IMR-90 (cell line): ENCODE results near the gene PLXNA4. TPM values are rescaled to one million over a fixed set of nuclear protein-coding genes. Genes with fewer than 3 reads are reported as not detected.

Experiments
- ATAC-seq: fragments of 200-7000 bp; cut with Tn5 transposase; 2 replicates; pipeline ENCODE4 v1.9.1; 2020; ENCODE audit warnings: low read depth, mild to moderate bottlenecking, moderate library complexity
- BruUV-seq: library from RNA; stranded (reverse); fragments of 400-500 nt; replicated peaks from 2 replicates; lab custom pipeline; 2021; lab: Mats Ljungman, UMichigan
- CTCF ChIA-PET: fragments of 300-600 bp; formaldehyde crosslinking; extraction: SDS; loops from one replicate; lab custom pipeline; 2021; ENCODE audit warnings: antibody characterized with exemption; lab: Yijun Ruan, JAX
- POLR2A ChIA-PET: fragments of 300-600 bp; sonication (Branson Sonifier 250); formaldehyde crosslinking; loops from one replicate; lab custom pipeline; 2022; ENCODE audit warnings: antibody characterized with exemption; ENCODE audit not compliant: unreplicated experiment; lab: Charles Lee
- DNase-seq: peaks from one replicate; pipeline ENCODE4 v3.0.0; 2013
- H2AFZ ChIP-seq: replicated peaks from 2 replicates; pipeline ENCODE3; 2013; ENCODE audit warnings: low read length, mild to moderate bottlenecking; ENCODE audit not compliant: poor library complexity
- H2AK5ac ChIP-seq: 2 replicates; pipeline ENCODE4 v1.6.1; 2013; ENCODE audit warnings: low read depth, low read length, inconsistent platforms
- H2AK9ac ChIP-seq: replicated peaks from 2 replicates; pipeline ENCODE3; 2013; ENCODE audit warnings: mild to moderate bottlenecking, low read depth, low read length, moderate library complexity; ENCODE audit not compliant: poor library complexity
- H2BK120ac ChIP-seq: 2 replicates; pipeline ENCODE4 v1.6.1; 2013; ENCODE audit warnings: low read depth, low read length, inconsistent platforms
- H2BK15ac ChIP-seq: 3 replicates; pipeline ENCODE4 v1.6.1; 2013; ENCODE audit warnings: low read depth, low read length, inconsistent platforms
- H2BK20ac ChIP-seq: 2 replicates; pipeline ENCODE4 v1.6.1; 2013; ENCODE audit warnings: low read depth, mild to moderate bottlenecking, inconsistent platforms, low read length, moderate library complexity
- H2BK5ac ChIP-seq: 2 replicates; pipeline ENCODE4 v1.6.1; 2013; ENCODE audit warnings: mild to moderate bottlenecking, low read depth, low read length, inconsistent platforms; ENCODE audit not compliant: poor library complexity, severe bottlenecking
- H3K14ac ChIP-seq: replicated peaks from 2 replicates; pipeline ENCODE4 v1.6.1; 2013; ENCODE audit warnings: low read depth, low read length, inconsistent platforms
- H3K18ac ChIP-seq: 2 replicates; pipeline ENCODE4 v1.6.1; 2013; ENCODE audit warnings: low read depth, low read length, control low read depth
- H3K23ac ChIP-seq: 2 replicates; pipeline ENCODE4 v1.6.1; 2013; ENCODE audit warnings: low read depth, low read length, inconsistent platforms
- H3K27ac ChIP-seq: 2 replicates; pipeline ENCODE4 v1.5.1; 2013; ENCODE audit warnings: mild to moderate bottlenecking, control low read depth, low read length; ENCODE audit not compliant: insufficient read depth
- H3K27me3 ChIP-seq: 2 replicates; pipeline ENCODE4 v1.6.1; 2013; ENCODE audit warnings: low read length; ENCODE audit not compliant: control insufficient read depth, insufficient read depth
- H3K36me3 ChIP-seq: 2 replicates; pipeline ENCODE4 v1.6.1; 2013; ENCODE audit warnings: low read length, mixed read lengths; ENCODE audit not compliant: control insufficient read depth, insufficient read depth
- H3K4ac ChIP-seq: 2 replicates; pipeline ENCODE4 v1.6.1; 2013; ENCODE audit warnings: low read depth, low read length, inconsistent platforms
- H3K4me1 ChIP-seq: 2 replicates; pipeline ENCODE4 v1.6.1; 2013; ENCODE audit warnings: low read length, mixed read lengths; ENCODE audit not compliant: control insufficient read depth, insufficient read depth
- H3K4me2 ChIP-seq: 2 replicates; pipeline ENCODE4 v1.6.1; 2013; ENCODE audit warnings: low read depth, mild to moderate bottlenecking, control low read depth, low read length, moderate library complexity
- H3K4me3 ChIP-seq: 2 replicates; pipeline ENCODE4 v1.5.1; 2013; ENCODE audit warnings: low read depth, mild to moderate bottlenecking, control low read depth, low read length, moderate library complexity; ENCODE audit not compliant: insufficient read depth
- H3K56ac ChIP-seq: 2 replicates; pipeline ENCODE4 v1.6.1; 2013; ENCODE audit warnings: low read length, inconsistent platforms; ENCODE audit not compliant: insufficient read depth; ENCODE audit errors: extremely low read depth
- H3K79me1 ChIP-seq, 2 experiments: 2 replicates each; pipeline ENCODE4 v1.6.1; 2013; ENCODE audit warnings: low read length in 2 of 2, inconsistent platforms in 1 of 2, low read depth in 1 of 2
- H3K9ac ChIP-seq: 2 replicates; pipeline ENCODE4 v1.6.1; 2013; ENCODE audit warnings: low read depth, low read length, control low read depth
- H3K9me1 ChIP-seq: 2 replicates; pipeline ENCODE4 v1.6.1; 2013; ENCODE audit warnings: low read length, inconsistent platforms; ENCODE audit not compliant: insufficient read depth
- H3K9me3 ChIP-seq: 2 replicates; pipeline ENCODE4 v1.6.1; 2013; ENCODE audit warnings: low read length; ENCODE audit not compliant: control insufficient read depth, insufficient read depth
- H4K20me1 ChIP-seq: 2 replicates; pipeline ENCODE4 v1.6.1; 2013; ENCODE audit warnings: low read length, inconsistent platforms; ENCODE audit not compliant: insufficient read depth
- H4K5ac ChIP-seq: 2 replicates; pipeline ENCODE4 v1.6.1; 2013; ENCODE audit warnings: mild to moderate bottlenecking, low read depth, low read length, control low read depth
- H4K8ac ChIP-seq, 2 experiments: 2 replicates each; pipeline ENCODE4 v1.6.1; 2013; ENCODE audit warnings: low read depth in 2 of 2, low read length in 2 of 2, control low read depth in 1 of 2, inconsistent platforms in 1 of 2
- H4K91ac ChIP-seq: 2 replicates; pipeline ENCODE4 v1.6.1; 2013; ENCODE audit warnings: low read depth, low read length, inconsistent platforms; ENCODE audit not compliant: insufficient read depth
- BHLHE40 ChIP-seq: fragments of 150-350 bp; IDR thresholded peaks from 2 replicates; pipeline ENCODE4 v1.6.1; 2016; ENCODE audit warnings: mild to moderate bottlenecking, low read depth, low read length
- CEBPB ChIP-seq: IDR thresholded peaks from 2 replicates; pipeline ENCODE4 v1.6.1; 2012; ENCODE audit warnings: low read depth, low read length, improper control_type of control experiment
- CHD1 ChIP-seq: IDR thresholded peaks from 2 replicates; pipeline ENCODE4 v1.6.1; 2012; ENCODE audit warnings: low read depth, low read length, improper control_type of control experiment
- FOS ChIP-seq: fragments of 150-350 bp; IDR thresholded peaks from 2 replicates; pipeline ENCODE4 v1.6.1; 2016; ENCODE audit warnings: low read depth, low read length
- MAFK ChIP-seq: IDR thresholded peaks from 2 replicates; pipeline ENCODE4 v1.6.1; 2012; ENCODE audit warnings: low read depth, low read length, improper control_type of control experiment
- MAZ ChIP-seq: IDR thresholded peaks from 2 replicates; pipeline ENCODE4 v1.6.1; 2012; ENCODE audit warnings: low read depth, mild to moderate bottlenecking, low read length, improper control_type of control experiment, moderate library complexity, borderline replicate concordance
- MXI1 ChIP-seq: IDR thresholded peaks from 2 replicates; pipeline ENCODE4 v1.6.1; 2012; ENCODE audit warnings: low read depth, mild to moderate bottlenecking, low read length, moderate library complexity, borderline replicate concordance
- NFE2L2 ChIP-seq: fragments of 150-350 bp; IDR thresholded peaks from 2 replicates; pipeline ENCODE4 v1.6.1; 2016; ENCODE audit warnings: low read depth, mild to moderate bottlenecking, low read length
- POLR2A ChIP-seq: IDR thresholded peaks from 2 replicates; pipeline ENCODE4 v1.6.1; 2012; ENCODE audit warnings: mild to moderate bottlenecking, low read depth, low read length
- RAD21 ChIP-seq: IDR thresholded peaks from 2 replicates; pipeline ENCODE4 v1.6.1; 2012; ENCODE audit warnings: low read length, improper control_type of control experiment
- RCOR1 ChIP-seq: IDR thresholded peaks from 2 replicates; pipeline ENCODE4 v1.6.1; 2012; ENCODE audit warnings: mild to moderate bottlenecking, low read length, improper control_type of control experiment; ENCODE audit not compliant: insufficient replicate concordance
- RFX5 ChIP-seq: IDR thresholded peaks from 2 replicates; pipeline ENCODE4 v1.8.0; 2012; ENCODE audit warnings: low read depth, mild to moderate bottlenecking, low read length, moderate library complexity
- SMC3 ChIP-seq: fragments of 150-350 bp; IDR thresholded peaks from 2 replicates; pipeline ENCODE4 v1.6.1; 2016; ENCODE audit warnings: low read depth, mild to moderate bottlenecking, antibody characterized with exemption, low read length, moderate library complexity
- WGBS, 2 experiments: methylation state at CpG; one replicate each; pipeline versions ENCODE4 v1.1.5 to v1.1.7; 2013; ENCODE audit warnings: missing lambda C conversion rate in 2 of 2; ENCODE audit not compliant: insufficient read length in 1 of 2; ENCODE audit errors: extremely low coverage in 2 of 2; 5-methylcytosine and 5-hydroxymethylcytosine counted together
- dilution Hi-C: fragments of 300-500 bp; cut with HindIII; formaldehyde crosslinking; loops from one replicate; pipeline ENCODE4 v1.14.3; 2018; ENCODE audit warnings: low sequenced_read_pairs; ENCODE audit not compliant: unreplicated experiment
- in situ Hi-C: fragments of 300-500 bp; cut with MboI; formaldehyde crosslinking; loops from 3 replicates; pipeline ENCODE4 v1.14.3; 2019; ENCODE audit warnings: low sequenced_read_pairs, inconsistent platforms, mixed read lengths
- intact Hi-C: fragments of 100-400 bp; cut with micrococcal nuclease; formaldehyde crosslinking; loops from 2 replicates; pipeline ENCODE4 v1.10.0; 2022
- polyA plus RNA-seq, 3 experiments: library from polyadenylated mRNA; depleted of rRNA; stranded (reverse); fragments of >200 nt; gene quantifications; 2 replicates each; pipeline ENCODE4 v1.2.3, GENCODE V29; 2012; ENCODE audit warnings: low replicate concordance in 1 of 3
- total RNA-seq: library from RNA; depleted of rRNA; stranded (reverse); fragments of >200 nt; gene quantifications from 2 replicates; pipeline ENCODE4 v1.2.3, GENCODE V29; 2012
- TF ChIP-seq, protein P1 (sequence below): conservative IDR thresholded peaks from 2 replicates; pipeline ENCODE4 v1.5.1; 2012; ENCODE audit warnings: mild to moderate bottlenecking, low read depth, low read length, improper control_type of control experiment
- TF ChIP-seq, protein P2 (sequence below): fragments of 150-350 bp; IDR thresholded peaks from 2 replicates; pipeline ENCODE4 v1.6.1; 2016; ENCODE audit warnings: low read depth, mild to moderate bottlenecking, low read length, moderate library complexity, borderline replicate concordance
- TF ChIP-seq, protein P3 (sequence below): fragments of 150-350 bp; IDR thresholded peaks from 2 replicates; pipeline ENCODE4 v1.6.1; 2017; ENCODE audit warnings: mild to moderate bottlenecking, antibody characterized with exemption, low read length, low read depth

The PLXNA4 gene
- total and polyA plus RNA-seq, 2 of the 4 experiments (the other 2 are of a cell fraction): under 0.01 TPM

DNA sequence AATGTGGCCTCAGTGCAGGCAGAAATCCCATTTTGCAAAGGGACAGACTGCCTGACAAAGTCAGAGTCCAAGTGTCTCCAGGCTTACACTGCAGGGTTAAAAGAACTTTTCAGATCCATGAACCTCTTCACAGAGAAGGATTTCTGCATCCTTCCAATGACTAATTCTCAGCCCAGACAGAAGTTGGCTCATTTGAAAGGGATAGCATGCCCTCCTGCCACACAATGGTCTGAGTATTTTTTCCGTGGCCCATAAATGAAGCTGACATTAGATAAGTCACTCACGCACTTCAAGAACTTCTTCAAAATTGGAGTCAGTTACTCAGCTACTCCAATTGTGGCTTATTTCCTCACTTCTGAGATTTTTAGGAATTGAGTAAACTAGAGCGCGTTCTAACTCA lies 170.2 kb downstream of the PLXNA4 start:
- Histone ChIP-seq H4K91ac (no peak overlapping the region), H2AK9ac (no peak overlapping the region), H3K27me3 (no peaks in the 10 kb centered on the region), H3K27ac (no peak overlapping the region), H3K9me1 (no peaks in the 10 kb centered on the region), H3K4me3 (no peak overlapping the region), H3K9ac (no peak overlapping the region), H3K23ac (no peak overlapping the region), H2BK120ac (no peak overlapping the region), H4K5ac (no peak overlapping the region), H3K18ac (no peak overlapping the region), H2BK5ac (no peak overlapping the region), H3K56ac (no peak overlapping the region), H3K4ac (no peak overlapping the region), H2BK20ac (no peak overlapping the region), H3K79me1 (no peaks in the 10 kb centered on the region), H3K4me1 (no peaks in the 10 kb centered on the region), H3K36me3 (no peaks in the 10 kb centered on the region), H4K8ac (no peak overlapping the region), H2AK5ac (no peak overlapping the region), H3K14ac (no peak overlapping the region), H3K9me3 (no peaks in the 10 kb centered on the region), H2BK15ac (no peak overlapping the region), H4K20me1 (no peaks in the 10 kb centered on the region), H2AFZ (no peak overlapping the region), H3K4me2 (no peak overlapping the region)
- ATAC-seq (no peak), DNase-seq (no peak)
- in situ Hi-C loops (no loop called here), intact Hi-C loops (no loop called here), dilution Hi-C loops (no loop called here)
- BruUV-seq: no TSS peak
- POLR2A ChIA-PET: no interaction called here
- TF ChIP-seq CHD1: no peak
- no peak for TF ChIP-seq MAZ
- TF ChIP-seq RFX5: no peak
- TF ChIP-seq, protein P1, sequence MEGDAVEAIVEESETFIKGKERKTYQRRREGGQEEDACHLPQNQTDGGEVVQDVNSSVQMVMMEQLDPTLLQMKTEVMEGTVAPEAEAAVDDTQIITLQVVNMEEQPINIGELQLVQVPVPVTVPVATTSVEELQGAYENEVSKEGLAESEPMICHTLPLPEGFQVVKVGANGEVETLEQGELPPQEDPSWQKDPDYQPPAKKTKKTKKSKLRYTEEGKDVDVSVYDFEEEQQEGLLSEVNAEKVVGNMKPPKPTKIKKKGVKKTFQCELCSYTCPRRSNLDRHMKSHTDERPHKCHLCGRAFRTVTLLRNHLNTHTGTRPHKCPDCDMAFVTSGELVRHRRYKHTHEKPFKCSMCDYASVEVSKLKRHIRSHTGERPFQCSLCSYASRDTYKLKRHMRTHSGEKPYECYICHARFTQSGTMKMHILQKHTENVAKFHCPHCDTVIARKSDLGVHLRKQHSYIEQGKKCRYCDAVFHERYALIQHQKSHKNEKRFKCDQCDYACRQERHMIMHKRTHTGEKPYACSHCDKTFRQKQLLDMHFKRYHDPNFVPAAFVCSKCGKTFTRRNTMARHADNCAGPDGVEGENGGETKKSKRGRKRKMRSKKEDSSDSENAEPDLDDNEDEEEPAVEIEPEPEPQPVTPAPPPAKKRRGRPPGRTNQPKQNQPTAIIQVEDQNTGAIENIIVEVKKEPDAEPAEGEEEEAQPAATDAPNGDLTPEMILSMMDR: no peak
- no peak for TF ChIP-seq BHLHE40
- TF ChIP-seq, protein P2, sequence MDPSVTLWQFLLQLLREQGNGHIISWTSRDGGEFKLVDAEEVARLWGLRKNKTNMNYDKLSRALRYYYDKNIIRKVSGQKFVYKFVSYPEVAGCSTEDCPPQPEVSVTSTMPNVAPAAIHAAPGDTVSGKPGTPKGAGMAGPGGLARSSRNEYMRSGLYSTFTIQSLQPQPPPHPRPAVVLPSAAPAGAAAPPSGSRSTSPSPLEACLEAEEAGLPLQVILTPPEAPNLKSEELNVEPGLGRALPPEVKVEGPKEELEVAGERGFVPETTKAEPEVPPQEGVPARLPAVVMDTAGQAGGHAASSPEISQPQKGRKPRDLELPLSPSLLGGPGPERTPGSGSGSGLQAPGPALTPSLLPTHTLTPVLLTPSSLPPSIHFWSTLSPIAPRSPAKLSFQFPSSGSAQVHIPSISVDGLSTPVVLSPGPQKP: no peak
- no peak for TF ChIP-seq RAD21
- no peak for TF ChIP-seq NFE2L2
- TF ChIP-seq RCOR1: no peak
- no peak for TF ChIP-seq MXI1
- TF ChIP-seq POLR2A: no peak
- no peak for TF ChIP-seq SMC3
- no peak for TF ChIP-seq FOS
- no peak for TF ChIP-seq CEBPB
- TF ChIP-seq, protein P3, sequence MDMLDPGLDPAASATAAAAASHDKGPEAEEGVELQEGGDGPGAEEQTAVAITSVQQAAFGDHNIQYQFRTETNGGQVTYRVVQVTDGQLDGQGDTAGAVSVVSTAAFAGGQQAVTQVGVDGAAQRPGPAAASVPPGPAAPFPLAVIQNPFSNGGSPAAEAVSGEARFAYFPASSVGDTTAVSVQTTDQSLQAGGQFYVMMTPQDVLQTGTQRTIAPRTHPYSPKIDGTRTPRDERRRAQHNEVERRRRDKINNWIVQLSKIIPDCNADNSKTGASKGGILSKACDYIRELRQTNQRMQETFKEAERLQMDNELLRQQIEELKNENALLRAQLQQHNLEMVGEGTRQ: no peak
- no peak for TF ChIP-seq MAFK
- WGBS, 2 experiments: no CpG with 5 or more reads among the region's 4 CpGs
- CTCF ChIA-PET: no interaction called here
